OCI-LY3 (cell line): ENCODE data around the gene GOLGA6L10.
"Not testable (repeated sequence)": the region's sequence is repeated elsewhere in the genome, so short reads cannot be mapped to it uniquely, and the experiment has no call there.

Experiments used
- H2AFZ ChIP-seq: fragments of 200-600, 300-600 bp; shearing (Covaris generic); 2 replicates; pipeline ENCODE4 v1.6.0; 2014; ENCODE audit warnings: antibody characterized with exemption, low read depth, low read length
- H3K27ac ChIP-seq: fragments of 200-600, 300-600 bp; sonication (generic); 2 replicates; pipeline ENCODE4 v1.5.1; 2014; ENCODE audit warnings: mild to moderate bottlenecking, low read length, moderate library complexity, mixed read lengths
- H3K27me3 ChIP-seq: fragments of 200-600, 300-600 bp; sonication (generic); 2 replicates; pipeline ENCODE4 v1.6.1; 2014; ENCODE audit warnings: low read depth, low read length, mixed read lengths
- H3K36me3 ChIP-seq: fragments of 200-600, 300-600 bp; sonication (generic); replicated peaks from 2 replicates; pipeline ENCODE3; 2014; ENCODE audit warnings: low read depth, low read length, mixed read lengths
- H3K4me1 ChIP-seq: fragments of 300-600, 200-600 bp; sonication (generic); 2 replicates; pipeline ENCODE4 v1.6.1; 2014; ENCODE audit warnings: low read length, mixed read lengths
- H3K4me2 ChIP-seq: fragments of 200-600, 300-600 bp; sonication (generic); 2 replicates; pipeline ENCODE4 v1.6.1; 2014; ENCODE audit warnings: low read length, mixed read lengths
- H3K4me3 ChIP-seq: fragments of 300-600, 200-600 bp; sonication (generic); 2 replicates; pipeline ENCODE4 v1.5.1; 2014; ENCODE audit warnings: antibody characterized with exemption, mild to moderate bottlenecking, low read length, moderate library complexity
- H3K79me2 ChIP-seq: fragments of 300-600, 200-600 bp; shearing (Covaris generic); 2 replicates; pipeline ENCODE4 v1.6.1; 2014; ENCODE audit warnings: mild to moderate bottlenecking, low read length, mixed read lengths
- H3K9ac ChIP-seq: fragments of 300-600, 200-600 bp; shearing (Covaris generic); 2 replicates; pipeline ENCODE4 v1.6.0; 2014; ENCODE audit warnings: mild to moderate bottlenecking, low read length, moderate library complexity
- H3K9me3 ChIP-seq: fragments of 200-600, 300-600 bp; shearing (Covaris generic); 2 replicates; pipeline ENCODE4 v1.6.1; 2014; ENCODE audit warnings: low read length, mixed read lengths; ENCODE audit not compliant: insufficient read depth
- H4K20me1 ChIP-seq: fragments of 200-600, 300-600 bp; sonication (generic); 2 replicates; pipeline ENCODE4 v1.6.1; 2016; ENCODE audit warnings: low read length, mixed read lengths; ENCODE audit not compliant: insufficient read depth
- CTCF ChIP-seq: fragments of 200-600, 300-600 bp; sonication (generic); IDR thresholded peaks from 2 replicates; pipeline ENCODE4 v1.5.1; 2014; ENCODE audit warnings: antibody characterized with exemption, low read length, low read depth
- EZH2phosphoT487 ChIP-seq: fragments of 200-600 bp; shearing (Covaris generic); IDR thresholded peaks from 2 replicates; pipeline ENCODE4 v1.6.1; 2018; ENCODE audit warnings: antibody characterized with exemption, mixed run types, low read depth

GOLGA6L10 gene

GRCh38 chr15:82320861-82321260 is 28.4 kb downstream of the GOLGA6L10 start:
- H3K4me3 ChIP-seq, H3K79me2 ChIP-seq, H3K4me1 ChIP-seq, H3K36me3 ChIP-seq, H4K20me1 ChIP-seq, H3K27ac ChIP-seq, H3K27me3 ChIP-seq, H2AFZ ChIP-seq, H3K9ac ChIP-seq, H3K9me3 ChIP-seq, H3K4me2 ChIP-seq: not testable (repeated sequence)

GRCh38 chr15:82319522-82320278 is 29.6 kb downstream of the GOLGA6L10 start:
- not testable (repeated sequence) for H3K27ac ChIP-seq, H3K4me1 ChIP-seq, H2AFZ ChIP-seq, H3K9ac ChIP-seq, H3K27me3 ChIP-seq, H3K9me3 ChIP-seq, H3K4me2 ChIP-seq, H3K36me3 ChIP-seq, H4K20me1 ChIP-seq, H3K79me2 ChIP-seq, H3K4me3 ChIP-seq

DNA sequence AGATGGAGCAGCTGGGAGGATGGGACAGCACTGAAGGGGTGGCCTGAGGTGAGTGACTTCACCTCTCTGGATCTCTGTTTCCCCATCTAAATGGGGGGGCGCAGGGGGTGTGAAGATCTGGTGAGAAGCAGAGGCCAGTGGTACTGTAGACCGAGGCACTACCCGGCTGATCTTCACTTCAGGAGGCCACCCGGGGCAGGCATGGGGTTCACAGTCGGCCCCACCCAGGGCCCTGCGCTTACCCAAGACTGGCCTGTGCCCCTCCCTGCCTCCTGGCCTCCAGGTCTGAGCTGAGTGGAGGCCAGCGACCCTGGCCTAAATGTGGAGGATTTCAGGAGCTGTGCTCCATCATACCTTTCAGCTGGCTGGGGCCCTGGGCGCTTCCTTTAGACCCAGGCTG is 31.0 kb downstream of the GOLGA6L10 start:
- H3K4me3 ChIP-seq, H3K9ac ChIP-seq, H3K27me3 ChIP-seq, H3K4me1 ChIP-seq, H3K4me2 ChIP-seq, H2AFZ ChIP-seq, H3K79me2 ChIP-seq, H3K27ac ChIP-seq, H3K9me3 ChIP-seq, H3K36me3 ChIP-seq, H4K20me1 ChIP-seq: not testable (repeated sequence)

DNA sequence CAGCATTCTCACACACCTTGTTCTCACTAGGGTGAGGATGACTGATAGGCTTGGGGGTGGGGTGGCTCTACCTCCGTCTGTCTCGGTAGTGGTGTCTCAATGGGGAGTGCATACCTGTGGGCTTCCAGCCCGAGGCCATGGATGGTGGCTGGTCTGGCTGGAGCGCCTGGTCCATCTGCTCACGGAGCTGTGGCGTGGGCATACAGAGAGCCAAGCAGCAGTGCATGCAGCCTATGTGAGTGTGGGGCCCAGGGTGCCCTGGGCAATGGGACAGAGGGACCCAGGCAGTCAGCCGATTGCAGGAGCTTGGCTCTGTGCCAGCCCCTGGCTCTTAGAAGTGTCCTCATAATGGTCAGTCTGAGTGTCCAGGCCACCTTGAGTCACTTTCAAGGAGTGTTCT is 31.8 kb downstream of the GOLGA6L10 start:
- H3K4me3 ChIP-seq, H3K27ac ChIP-seq, H2AFZ ChIP-seq, H4K20me1 ChIP-seq, H3K4me2 ChIP-seq, H3K27me3 ChIP-seq, H3K9me3 ChIP-seq, H3K79me2 ChIP-seq, H3K36me3 ChIP-seq, H3K4me1 ChIP-seq, H3K9ac ChIP-seq: not testable (repeated sequence)

DNA sequence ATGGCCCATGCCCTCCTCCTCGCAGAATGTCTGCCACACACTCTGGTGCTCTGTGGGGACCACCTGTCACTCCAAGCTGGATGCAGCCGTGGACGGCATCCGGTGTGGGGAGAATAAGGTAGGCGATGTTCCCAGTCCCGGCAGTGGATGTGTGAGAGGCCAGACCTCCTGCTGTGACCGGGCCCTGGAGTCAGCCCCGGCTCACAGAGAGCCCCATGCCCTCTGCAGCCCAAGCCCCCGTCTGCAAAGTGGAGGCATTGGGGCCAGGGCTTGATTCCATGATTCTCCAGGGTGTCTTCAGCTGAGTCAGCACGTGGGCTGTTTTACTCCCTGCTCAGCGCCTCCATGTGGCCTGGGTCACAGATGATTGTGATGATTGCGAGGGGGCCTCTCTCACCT is 32.2 kb downstream of the GOLGA6L10 start:
- Histone ChIP-seq H3K27me3 (no peaks in the 10 kb centered on the region), H3K4me1 (no peaks in the 10 kb centered on the region), H2AFZ (no peak overlapping the region), H3K4me2 (no peak overlapping the region), H3K9ac (no peak overlapping the region), H3K9me3 (no peaks in the 10 kb centered on the region), H3K36me3 (no peaks in the 10 kb centered on the region), H4K20me1 (no peaks in the 10 kb centered on the region), H3K27ac (no peak overlapping the region), H3K79me2 (no peaks in the 10 kb centered on the region), H3K4me3 (no peak overlapping the region)
- TF ChIP-seq EZH2phosphoT487 = no peak
- no peak for TF ChIP-seq CTCF

DNA sequence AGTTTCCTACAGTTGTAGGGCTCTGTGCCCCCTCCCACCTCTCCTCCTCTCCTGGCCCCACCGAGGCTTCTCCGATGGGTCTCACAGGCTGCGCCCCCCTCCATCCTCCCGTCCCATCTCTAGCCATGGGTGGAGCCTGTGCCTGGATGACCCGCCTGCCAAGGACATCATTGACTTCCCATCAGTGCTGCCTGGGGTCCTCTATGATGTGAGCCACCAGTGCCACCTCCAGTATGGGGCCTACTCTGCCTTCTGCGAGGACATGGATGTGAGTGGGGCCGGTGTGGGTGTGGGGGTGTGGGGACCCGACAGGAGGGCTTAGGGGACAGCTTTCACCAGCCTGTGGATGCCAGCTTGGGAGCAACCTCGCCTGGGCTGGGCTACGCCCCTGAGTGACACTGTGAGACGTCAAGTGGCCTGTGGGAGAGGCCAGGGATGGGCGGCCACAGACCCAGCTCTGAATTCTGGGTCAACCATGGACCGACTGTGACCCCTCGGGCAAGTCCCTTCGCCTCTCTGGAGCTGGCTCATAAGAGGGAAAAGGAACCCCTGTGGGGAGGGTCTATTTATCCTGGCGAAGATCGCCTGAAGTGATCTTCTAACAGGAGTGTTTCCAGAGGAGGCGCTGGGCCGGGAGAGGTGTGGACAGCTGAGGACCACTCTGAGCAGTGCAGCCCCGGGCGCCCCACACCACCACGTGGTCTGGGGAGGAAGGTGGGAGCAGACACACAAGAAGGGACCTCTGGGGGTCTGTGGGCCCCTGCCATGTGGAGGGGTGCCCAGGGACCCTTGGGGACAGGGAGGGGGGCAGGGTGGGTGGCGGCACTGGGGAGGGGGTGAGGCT is 32.8 kb downstream of the GOLGA6L10 start:
- not testable (repeated sequence) for H4K20me1 ChIP-seq, H3K4me2 ChIP-seq, H3K4me1 ChIP-seq, H2AFZ ChIP-seq, H3K9me3 ChIP-seq, H3K4me3 ChIP-seq, H3K27ac ChIP-seq, H3K79me2 ChIP-seq, H3K9ac ChIP-seq, H3K36me3 ChIP-seq, H3K27me3 ChIP-seq
